ENCODE results near the gene SCP2. TPM values are rescaled to one million over a fixed set of nuclear protein-coding genes. Genes with fewer than 3 reads are reported as not detected.

SCP2 gene
- total RNA-seq, 4 donors from 2014 or later = 92.4 to 125 (median 120) TPM

DNA sequence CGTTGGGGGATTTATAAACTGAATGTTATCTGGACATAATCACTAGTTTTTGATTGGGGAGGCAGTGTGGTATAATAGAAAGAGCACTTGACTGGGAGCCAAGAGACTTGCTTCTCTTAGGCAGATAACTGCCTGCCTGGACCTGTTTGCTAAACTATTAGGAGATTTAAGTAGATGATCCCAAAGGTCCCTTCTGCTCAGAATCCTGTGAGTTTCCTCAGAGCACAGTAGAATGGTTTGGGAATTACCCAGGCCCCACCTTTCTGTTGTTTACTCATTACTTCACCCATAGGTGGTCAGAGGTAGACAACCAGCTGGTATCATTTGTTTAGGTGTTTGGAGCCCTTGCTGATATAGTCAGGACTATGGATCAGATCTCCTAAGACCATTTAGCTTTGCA, 124.6 kb downstream of the SCP2 start:
- peaks cover 0 to 57% of the 10 kb centered on the region in 2 donors for H3K36me3 ChIP-seq
- no peak overlapping the region for H3K4me3 ChIP-seq
- TF ChIP-seq EP300 (IDR thresholded peaks at IDR 0.05) (no peak), POLR2A (IDR thresholded peaks at IDR 0.05) (no peak), POLR2AphosphoS5 (IDR thresholded peaks at IDR 0.05) (no peak)
- TF ChIP-seq, protein P1, sequence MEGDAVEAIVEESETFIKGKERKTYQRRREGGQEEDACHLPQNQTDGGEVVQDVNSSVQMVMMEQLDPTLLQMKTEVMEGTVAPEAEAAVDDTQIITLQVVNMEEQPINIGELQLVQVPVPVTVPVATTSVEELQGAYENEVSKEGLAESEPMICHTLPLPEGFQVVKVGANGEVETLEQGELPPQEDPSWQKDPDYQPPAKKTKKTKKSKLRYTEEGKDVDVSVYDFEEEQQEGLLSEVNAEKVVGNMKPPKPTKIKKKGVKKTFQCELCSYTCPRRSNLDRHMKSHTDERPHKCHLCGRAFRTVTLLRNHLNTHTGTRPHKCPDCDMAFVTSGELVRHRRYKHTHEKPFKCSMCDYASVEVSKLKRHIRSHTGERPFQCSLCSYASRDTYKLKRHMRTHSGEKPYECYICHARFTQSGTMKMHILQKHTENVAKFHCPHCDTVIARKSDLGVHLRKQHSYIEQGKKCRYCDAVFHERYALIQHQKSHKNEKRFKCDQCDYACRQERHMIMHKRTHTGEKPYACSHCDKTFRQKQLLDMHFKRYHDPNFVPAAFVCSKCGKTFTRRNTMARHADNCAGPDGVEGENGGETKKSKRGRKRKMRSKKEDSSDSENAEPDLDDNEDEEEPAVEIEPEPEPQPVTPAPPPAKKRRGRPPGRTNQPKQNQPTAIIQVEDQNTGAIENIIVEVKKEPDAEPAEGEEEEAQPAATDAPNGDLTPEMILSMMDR (IDR thresholded peaks at IDR 0.05) = no peak
- no peak for ATAC-seq
- H3K27me3 ChIP-seq = no peaks in the 10 kb centered on the region
- no peaks in the 10 kb centered on the region for H3K9me3 ChIP-seq
- peaks cover 0 to 41% (median 0%) of the 10 kb centered on the region in 3 donors for H3K4me1 ChIP-seq
- no peak overlapping the region for H3K27ac ChIP-seq
- 33 to 70% methylated on average over 1 of the region's 1 CpG for WGBS, 2 donors (ENCODE audit: low coverage in 1 of 2)

- peaks cover 0 to 18% of the 10 kb centered on the region in 2 donors for H3K36me3 ChIP-seq
- TF ChIP-seq POLR2AphosphoS5 (IDR thresholded peaks at IDR 0.05) (no peak), EP300 (IDR thresholded peaks at IDR 0.05) (no peak), POLR2A (IDR thresholded peaks at IDR 0.05) (no peak)
- TF ChIP-seq, protein P1 (IDR thresholded peaks at IDR 0.05) = no peak
- 42 to 80% methylated on average over 2 of the region's 2 CpGs for WGBS, 2 donors (ENCODE audit: low coverage in 1 of 2)
- no peaks in the 10 kb centered on the region for H3K9me3 ChIP-seq
- peaks cover 12% of the 10 kb centered on the region for H3K27me3 ChIP-seq
- peak overlapping the region in 2 of 4 donors; percentile 2 to 35 for H3K27ac ChIP-seq
- H3K4me1 ChIP-seq = peaks cover 0 to 31% (median under 1%) of the 10 kb centered on the region in 3 donors
- peak; percentile 40 for ATAC-seq
- H3K4me3 ChIP-seq = no peak overlapping the region
These were observed 130.1 kb downstream of the SCP2 start for GRCh38 chr1:53057127-53057526.

- Histone ChIP-seq H3K36me3 (no peaks in the 10 kb centered on the region), H3K4me3 (no peak overlapping the region), H3K4me1 (peaks cover 0 to 43% (median 10%) of the 10 kb centered on the region in 3 donors), H3K27ac (peak overlapping the region in 3 of 4 donors; percentile 78 to 86 (median 81)), H3K9me3 (no peaks in the 10 kb centered on the region), H3K27me3 (peaks cover 36% of the 10 kb centered on the region)
- ATAC-seq = peak; percentile 18
- 20 to 25% methylated on average over 1 of the region's 1 CpG for WGBS, 2 donors (ENCODE audit: low coverage in 1 of 2)
- no peak for TF ChIP-seq POLR2A (IDR thresholded peaks at IDR 0.05)
- TF ChIP-seq POLR2AphosphoS5 (IDR thresholded peaks at IDR 0.05) = no peak
- no peak for TF ChIP-seq EP300 (IDR thresholded peaks at IDR 0.05)
- TF ChIP-seq, protein P1 (IDR thresholded peaks at IDR 0.05) = no peak
These were observed 133.5 kb downstream of the SCP2 start for GRCh38 chr1:53060579-53060978.

DNA sequence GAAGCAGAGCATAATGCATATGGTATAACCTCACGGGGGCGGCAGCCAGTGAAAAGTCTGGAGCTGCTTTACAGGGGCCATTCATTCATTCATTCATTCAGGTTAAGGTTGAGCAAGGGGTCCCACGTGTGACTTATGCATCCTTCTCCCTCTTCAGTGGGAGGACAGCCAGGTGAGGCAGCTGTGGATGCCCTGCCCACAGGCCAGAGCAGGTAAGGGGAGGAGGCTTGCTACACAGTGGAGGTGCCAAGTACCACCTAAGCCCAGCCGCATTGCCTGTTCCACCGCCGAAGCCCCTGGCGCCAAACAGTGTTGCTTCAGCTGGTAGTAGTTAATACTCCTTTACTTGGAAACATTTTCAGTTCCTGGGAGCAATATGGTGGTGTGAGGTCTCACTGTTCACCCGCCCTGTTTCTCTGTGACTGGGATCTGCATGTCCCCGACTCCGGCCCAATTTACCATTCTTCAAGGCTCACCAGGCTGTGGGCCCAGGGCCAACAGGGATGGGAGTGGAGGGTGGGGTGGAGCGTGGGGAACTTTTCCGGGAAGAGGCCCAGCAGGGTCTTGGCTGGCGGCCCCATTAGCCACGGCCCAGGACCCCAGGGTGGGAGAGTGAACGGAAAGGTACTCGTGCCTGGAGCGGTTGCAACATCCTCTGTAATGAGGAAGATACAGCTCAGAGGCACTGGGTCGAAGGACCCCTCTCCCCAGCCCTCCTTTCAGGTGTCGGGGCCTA, 134.2 kb downstream of the SCP2 start:
- peaks cover 0 to 43% (median 10%) of the 10 kb centered on the region in 3 donors for H3K4me1 ChIP-seq
- peak; percentile 52 for ATAC-seq
- peaks cover 36% of the 10 kb centered on the region for H3K27me3 ChIP-seq
- 44% methylated on average over 9 of the region's 19 CpGs; no CpG with 5 or more reads in 1 of the 2 donors for WGBS, 2 donors (ENCODE audit: low coverage in 1 of 2)
- H3K27ac ChIP-seq = peak overlapping the region in 3 of 4 donors; percentile 78 to 86 (median 81)
- H3K4me3 ChIP-seq = peak overlapping the region; percentile 61 to 73
- H3K9me3 ChIP-seq = no peaks in the 10 kb centered on the region
- TF ChIP-seq POLR2A (IDR thresholded peaks at IDR 0.05) = no peak
- TF ChIP-seq, protein P1 (IDR thresholded peaks at IDR 0.05) = no peak
- TF ChIP-seq EP300 (IDR thresholded peaks at IDR 0.05) = no peak
- TF ChIP-seq POLR2AphosphoS5 (IDR thresholded peaks at IDR 0.05) = peak; percentile 36
- H3K36me3 ChIP-seq = no peaks in the 10 kb centered on the region
